Melanocyte of skin (primary cell): ENCODE measurements around the gene TEKT2. TPM values are rescaled to one million over a fixed set of nuclear protein-coding genes. Genes with fewer than 3 reads are reported as not detected.

ENCODE experiments used
- total RNA-seq, 2 donors: library from RNA; depleted of rRNA; stranded (reverse); fragments of >200 nt; gene quantifications; 2 replicates each; pipeline ENCODE4 v1.2.3, GENCODE V29; 2012

Gene TEKT2
- not detected for total RNA-seq

GRCh38 chr1:36083635-36084496, at the start of gene TEKT2:
Gene TEKT2 (plus strand): TSS chr1:36084094. CDS start chr1:36084922, 828 bp downstream.

GRCh38 chr1:36088577-36089392, 4.9 kb downstream of the TEKT2 start, which contains the start of gene ADPRS:
Gene ADPRS (plus strand): TSS chr1:36088892. CDS start chr1:36088905, 13 bp downstream.

GRCh38 chr1:36125129-36125991, 41.5 kb downstream of the TEKT2 start, which contains the start of gene COL8A2:
Gene COL8A2 (minus strand): TSS chr1:36125222. CDS start chr1:36100242, 24,980 bp downstream.

Other genes with a start within 250 kb of the TEKT2 start
- gene AGO1, start 200.9 kb upstream of the TEKT2 start, total RNA-seq, result 10 to 100 TPM; 13.1 to 16.0 TPM
- 1 to 10 TPM; 1.7 to 2.4 TPM for gene AGO3, start 153.0 kb upstream of the TEKT2 start, total RNA-seq
- gene ADPRS, start 4.8 kb downstream of the TEKT2 start, total RNA-seq, result 10 to 100 TPM; 23.7 to 27.6 TPM
- gene COL8A2, start 41.1 kb downstream of the TEKT2 start, total RNA-seq, result under 1 TPM; under 0.01 to 0.34 TPM
- 10 to 100 TPM; 82.9 to 93.2 TPM for gene TRAPPC3, start 65.4 kb downstream of the TEKT2 start, total RNA-seq
- gene MAP7D1, start 72.1 kb downstream of the TEKT2 start, total RNA-seq, result 100 to 1,000 TPM; 135 to 144 TPM
- 100 to 1,000 TPM; 108 to 144 TPM for gene THRAP3, start 140.3 kb downstream of the TEKT2 start, total RNA-seq
- gene SH3D21, start 222.3 kb downstream of the TEKT2 start, total RNA-seq, result 1 to 10 TPM; 2.3 to 6.2 TPM
- gene EVA1B, start 239.6 kb downstream of the TEKT2 start, total RNA-seq, result 10 to 100 TPM; 54.7 to 74.6 TPM